HepG2 (cell line): ENCODE data around the gene CNTD1. TPM values are rescaled to one million over a fixed set of nuclear protein-coding genes. Genes with fewer than 3 reads are reported as not detected.
A peak's percentile ranks its signal among the peaks of the same experiment; 100 is the strongest.

Source experiments
- FOXA1 ChIP-seq, 2 experiments: fragments of 450-650 bp in 1 of 2; sonication (generic) in 1 of 2; formaldehyde crosslinking in 1 of 2; IDR thresholded peaks; 2 replicates each; pipeline versions ENCODE4 v1.4.0 to v1.6.1; 2016 to 2020; ENCODE audit warnings: missing genetic modification reagents in 1 of 2
- FOXK1 ChIP-seq: sonication (generic); formaldehyde crosslinking; IDR thresholded peaks from 2 replicates; pipeline ENCODE4 v1.4.0; 2020; ENCODE audit warnings: low read depth, missing genetic modification reagents, borderline replicate concordance
- HIVEP1 ChIP-seq: sonication (generic); formaldehyde crosslinking; IDR thresholded peaks from 2 replicates; pipeline ENCODE4 v1.4.0; 2020; ENCODE audit warnings: mild to moderate bottlenecking, missing genetic modification reagents
- KDM1A ChIP-seq: IDR thresholded peaks from 2 replicates; pipeline ENCODE4 v1.6.1; 2016; ENCODE audit warnings: missing compliant biosample characterization
- LCORL ChIP-seq, 2 experiments: fragments of 450-650 bp in 1 of 2; sonication (generic) in 1 of 2; formaldehyde crosslinking in 1 of 2; IDR thresholded peaks; 2 replicates each; pipeline versions ENCODE4 v1.5.0 to v1.6.1; 2017 to 2020; ENCODE audit warnings: antibody characterized with exemption in 1 of 2, missing genetic modification reagents in 1 of 2
- SALL1 ChIP-seq: sonication (generic); formaldehyde crosslinking; IDR thresholded peaks from 2 replicates; pipeline ENCODE4 v1.8.0; 2022; ENCODE audit warnings: mild to moderate bottlenecking, missing genetic modification reagents
- SAP130 ChIP-seq: IDR thresholded peaks from 2 replicates; pipeline ENCODE4 v1.6.1; 2016; ENCODE audit warnings: low read depth
- SOX5 ChIP-seq: IDR thresholded peaks from 2 replicates; pipeline ENCODE4 v1.6.1; 2016; ENCODE audit warnings: borderline replicate concordance
- XRCC5 ChIP-seq: fragments of 200-400 bp; formaldehyde crosslinking; optimal IDR thresholded peaks from 2 replicates; pipeline ENCODE3; 2017; ENCODE audit warnings: mild to moderate bottlenecking, low read length
- ZNF263 ChIP-seq: sonication (generic); formaldehyde crosslinking; IDR thresholded peaks from 2 replicates; pipeline ENCODE4 v1.4.0; 2020; ENCODE audit warnings: missing genetic modification reagents
- ZNF501 ChIP-seq: sonication (generic); formaldehyde crosslinking; IDR thresholded peaks from 2 replicates; pipeline ENCODE4 v1.5.1; 2020; ENCODE audit warnings: mild to moderate bottlenecking, moderate library complexity, missing genetic modification reagents
- ZNF598 ChIP-seq: sonication (generic); formaldehyde crosslinking; IDR thresholded peaks from 2 replicates; pipeline ENCODE4 v1.5.1; 2020; ENCODE audit warnings: mild to moderate bottlenecking, missing genetic modification reagents, borderline replicate concordance
- ZSCAN29 ChIP-seq: sonication (generic); formaldehyde crosslinking; conservative IDR thresholded peaks from 2 replicates; pipeline ENCODE4 v1.4.0; 2020; ENCODE audit warnings: mild to moderate bottlenecking, missing genetic modification reagents
- polyA plus RNA-seq, 8 experiments: library from polyadenylated mRNA; depleted of rRNA in 3 of 8; stranded (reverse) in 7 of 8; unstranded in 1 of 8; fragments of >200 nt; fragmentation: Illumina TruSeq in 4 of 8; extraction: Trizol in 4 of 8; gene quantifications; 2 replicates each; pipeline versions ENCODE4 v1.2.1 to v1.2.3, GENCODE V29; 2011 to 2016; ENCODE audit warnings: low read depth in 4 of 8, missing spikeins in 1 of 8, mixed read lengths in 1 of 8; ENCODE audit not compliant: insufficient read depth in 1 of 8
- total RNA-seq, 5 experiments: library from RNA; depleted of rRNA; stranded (reverse); fragments of >200 nt; fragmentation: Illumina TruSeq; extraction: Trizol; gene quantifications; 2 replicates each; pipeline ENCODE4 v1.2.3, GENCODE V29; 2016; ENCODE audit warnings: low read depth in 1 of 5
- TF ChIP-seq, protein P1 (sequence below): sonication (generic); formaldehyde crosslinking; IDR thresholded peaks from 2 replicates; pipeline ENCODE4 v1.4.0; 2020; ENCODE audit warnings: missing genetic modification reagents
- TF ChIP-seq, protein P2 (sequence below): sonication (generic); formaldehyde crosslinking; IDR thresholded peaks from 2 replicates; pipeline ENCODE4 v1.4.0; 2020; ENCODE audit warnings: mild to moderate bottlenecking, missing genetic modification reagents

CNTD1 gene
- total and polyA plus RNA-seq, 2 of the 13 experiments (the other 11 are each of a cell fraction or from before 2014, with no cell fraction given): 0.11 to 0.15 TPM

GRCh38 chr17:42748908-42749798 lies 49.5 kb upstream of the CNTD1 start (continued):
- peak; percentile 36; the same call in 1 of the 2 replicates for TF ChIP-seq SAP130 (CRISPR knock-in tag)
- 0 out of 2 replicates have a peak, but pooled peaks have one; percentile 4 for TF ChIP-seq FOXK1 (CRISPR knock-in tag)
- 0 out of 2 replicates have a peak, but pooled peaks have one; percentile 7 for TF ChIP-seq SOX5 (CRISPR knock-in tag)
- peak; percentile 58; the same call in 1 of the 2 replicates for TF ChIP-seq HIVEP1 (CRISPR knock-in tag)
- peak; percentile 46 for TF ChIP-seq XRCC5
- TF ChIP-seq LCORL (IDR thresholded peaks at IDR 0.05): no peak
- TF ChIP-seq LCORL (CRISPR knock-in tag; IDR thresholded peaks at IDR 0.05): peak; percentile 76; the same call in 1 of the 2 replicates
- TF ChIP-seq, protein P1, sequence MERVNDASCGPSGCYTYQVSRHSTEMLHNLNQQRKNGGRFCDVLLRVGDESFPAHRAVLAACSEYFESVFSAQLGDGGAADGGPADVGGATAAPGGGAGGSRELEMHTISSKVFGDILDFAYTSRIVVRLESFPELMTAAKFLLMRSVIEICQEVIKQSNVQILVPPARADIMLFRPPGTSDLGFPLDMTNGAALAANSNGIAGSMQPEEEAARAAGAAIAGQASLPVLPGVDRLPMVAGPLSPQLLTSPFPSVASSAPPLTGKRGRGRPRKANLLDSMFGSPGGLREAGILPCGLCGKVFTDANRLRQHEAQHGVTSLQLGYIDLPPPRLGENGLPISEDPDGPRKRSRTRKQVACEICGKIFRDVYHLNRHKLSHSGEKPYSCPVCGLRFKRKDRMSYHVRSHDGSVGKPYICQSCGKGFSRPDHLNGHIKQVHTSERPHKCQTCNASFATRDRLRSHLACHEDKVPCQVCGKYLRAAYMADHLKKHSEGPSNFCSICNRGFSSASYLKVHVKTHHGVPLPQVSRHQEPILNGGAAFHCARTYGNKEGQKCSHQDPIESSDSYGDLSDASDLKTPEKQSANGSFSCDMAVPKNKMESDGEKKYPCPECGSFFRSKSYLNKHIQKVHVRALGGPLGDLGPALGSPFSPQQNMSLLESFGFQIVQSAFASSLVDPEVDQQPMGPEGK (CRISPR knock-in tag): peak; percentile 66
- no peak for TF ChIP-seq KDM1A (CRISPR knock-in tag)
- peak; percentile 36 for TF ChIP-seq ZNF263 (CRISPR knock-in tag)
- no peak for TF ChIP-seq ZSCAN29 (CRISPR knock-in tag)
- TF ChIP-seq, protein P2, sequence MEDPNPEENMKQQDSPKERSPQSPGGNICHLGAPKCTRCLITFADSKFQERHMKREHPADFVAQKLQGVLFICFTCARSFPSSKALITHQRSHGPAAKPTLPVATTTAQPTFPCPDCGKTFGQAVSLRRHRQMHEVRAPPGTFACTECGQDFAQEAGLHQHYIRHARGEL: 0 out of 2 replicates have a peak, but pooled peaks have one; percentile 34
- no peak for TF ChIP-seq FOXA1 (IDR thresholded peaks at IDR 0.05)
- TF ChIP-seq FOXA1 (CRISPR knock-in tag; IDR thresholded peaks at IDR 0.05): peak; percentile 68
- TF ChIP-seq ZNF598 (CRISPR knock-in tag): peak; percentile 53; the same call in 1 of the 2 replicates
- TF ChIP-seq ZNF501 (CRISPR knock-in tag): peak; percentile 40; the same call in 1 of the 2 replicates
- TF ChIP-seq SALL1: peak; percentile 45; the same call in 1 of the 2 replicates
